Stimulated activated CD4-positive, alpha-beta T cell treated with anti-CD3 and anti-CD28 coated beads, Interleukin-12 subunit alpha, Interleukin-12 subunit beta, amount 100 ng/mL, for 4 hours (primary cell): ENCODE data around the gene ISYNA1.

Source experiments
- DNase-seq: peaks from one replicate; pipeline ENCODE4 v3.0.0-alpha.2; 2020

ISYNA1 gene

GRCh38 chr19:18437491-18438330 lies at the start of gene ISYNA1:
Gene ISYNA1, minus strand, starts transcription at chr19:18438133. Its CDS starts 154 bp downstream, at chr19:18437979.
- peak; percentile 50 for DNase-seq

DNA sequence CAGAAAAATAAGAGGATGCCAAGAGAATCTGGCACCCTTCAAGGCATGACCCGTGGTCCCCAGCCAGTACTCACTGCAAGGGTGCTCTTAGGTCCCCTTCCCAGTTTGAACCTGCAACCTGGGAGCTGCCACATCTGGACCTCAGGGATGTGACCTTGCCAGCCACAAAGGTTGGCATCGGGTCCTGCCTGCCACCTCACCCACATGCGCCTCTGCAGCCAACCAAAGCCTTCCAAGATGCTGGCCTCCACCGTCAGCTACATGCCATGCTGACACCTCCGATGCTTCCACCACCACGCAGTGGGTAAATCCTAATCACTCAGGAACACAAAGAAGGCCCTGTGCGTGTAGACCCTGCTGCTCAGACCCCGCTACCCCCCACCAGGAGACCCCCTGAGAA lies 48.8 kb upstream of the ISYNA1 start:
- no peak for DNase-seq

DNA sequence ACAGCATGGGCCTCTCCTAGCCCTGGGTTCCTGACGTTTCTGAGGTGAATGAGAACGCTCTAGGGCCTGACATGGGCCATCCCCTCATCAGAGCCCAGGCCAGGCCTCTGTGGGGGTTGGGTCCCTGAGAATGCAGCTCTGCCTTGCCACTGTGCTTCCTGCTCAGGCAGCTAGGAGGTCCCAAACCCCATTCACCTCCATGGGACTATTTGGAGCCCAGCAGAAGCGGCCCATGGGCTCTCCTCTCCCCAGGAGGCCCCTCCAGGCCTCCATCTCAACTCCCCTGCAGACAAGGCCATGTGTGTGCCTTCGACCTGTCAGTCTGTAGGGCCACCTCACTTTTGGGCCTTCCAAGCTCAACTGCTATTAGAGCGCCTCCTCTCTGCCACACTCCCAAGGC lies 47.1 kb upstream of the ISYNA1 start:
- no peak for DNase-seq

- DNase-seq, result no peak
Observed at GRCh38 chr19:18483119-18483890, 45.4 kb upstream of the ISYNA1 start.

GRCh38 chr19:18481505-18482222 lies 43.7 kb upstream of the ISYNA1 start:
- DNase-seq, result no peak

DNA sequence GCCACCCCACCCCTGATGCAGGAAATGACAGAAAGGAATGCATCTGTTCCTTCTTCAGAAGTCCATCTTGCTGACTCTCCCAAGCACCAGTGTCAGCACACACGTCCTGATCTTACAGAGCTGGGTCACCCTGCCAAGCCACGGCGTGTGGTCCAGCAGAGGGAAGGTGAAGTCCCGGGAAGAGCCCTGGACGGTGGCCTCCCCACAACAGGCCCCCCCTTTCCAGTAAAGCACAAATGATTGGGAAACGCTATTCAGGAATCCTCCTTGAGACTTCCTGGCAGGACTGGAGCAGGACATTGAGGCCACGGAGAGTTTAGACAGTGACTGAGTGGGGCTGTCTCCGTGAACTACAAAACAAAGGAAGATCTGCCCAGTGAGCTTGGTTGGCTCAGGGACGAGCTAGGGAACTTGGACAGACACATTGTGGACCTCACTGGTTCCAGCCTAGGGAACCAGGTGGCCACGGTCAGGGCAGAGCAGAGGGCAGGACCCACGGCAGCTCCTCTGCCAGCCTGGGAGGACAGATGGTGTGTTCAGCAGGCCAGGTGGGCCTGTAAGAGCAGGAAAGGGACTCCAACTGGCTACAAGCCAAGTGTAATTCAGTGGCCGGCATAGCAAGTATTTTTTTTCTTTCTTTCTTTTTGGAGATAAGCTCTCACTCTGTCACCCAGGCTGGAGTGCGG lies 42.2 kb upstream of the ISYNA1 start:
- no peak for DNase-seq

DNA sequence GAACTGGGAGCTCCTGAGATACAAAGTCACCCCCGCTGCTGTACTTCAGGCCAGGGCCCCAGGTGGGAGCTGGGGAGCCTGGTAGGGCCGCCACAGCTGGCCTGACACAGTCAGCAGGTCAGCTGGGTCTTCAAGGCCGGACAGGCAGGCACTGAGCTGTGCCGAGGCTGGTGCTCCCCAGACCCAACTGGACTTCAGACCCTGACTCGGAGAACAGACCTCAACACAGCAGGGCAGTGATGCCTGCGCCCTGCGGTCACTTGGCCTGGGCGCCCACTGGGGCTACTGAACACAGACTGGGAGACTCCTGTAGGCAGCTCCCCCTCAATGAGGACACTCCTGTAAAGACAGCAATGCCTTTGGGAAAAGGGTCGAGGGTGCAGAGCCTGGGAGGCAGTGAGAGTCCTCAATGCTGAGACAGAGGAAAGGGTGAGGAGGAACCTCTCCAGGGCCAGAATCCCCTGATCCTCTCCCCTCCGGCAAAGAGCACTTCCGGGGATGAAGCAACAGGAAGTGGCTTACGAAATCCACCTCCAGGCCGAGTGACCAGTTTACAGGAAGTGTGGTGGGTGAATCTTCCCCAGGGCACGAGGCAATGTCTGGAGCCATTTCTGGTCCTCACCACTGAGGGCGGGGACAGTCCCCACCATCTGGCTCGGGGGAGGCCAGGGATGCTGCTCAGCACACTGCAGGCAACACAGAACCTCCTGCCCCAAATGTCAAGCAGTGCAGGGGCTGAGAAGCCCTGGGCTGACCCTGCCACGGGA lies 40.8 kb upstream of the ISYNA1 start:
- DNase-seq, result peak; percentile 44

DNA sequence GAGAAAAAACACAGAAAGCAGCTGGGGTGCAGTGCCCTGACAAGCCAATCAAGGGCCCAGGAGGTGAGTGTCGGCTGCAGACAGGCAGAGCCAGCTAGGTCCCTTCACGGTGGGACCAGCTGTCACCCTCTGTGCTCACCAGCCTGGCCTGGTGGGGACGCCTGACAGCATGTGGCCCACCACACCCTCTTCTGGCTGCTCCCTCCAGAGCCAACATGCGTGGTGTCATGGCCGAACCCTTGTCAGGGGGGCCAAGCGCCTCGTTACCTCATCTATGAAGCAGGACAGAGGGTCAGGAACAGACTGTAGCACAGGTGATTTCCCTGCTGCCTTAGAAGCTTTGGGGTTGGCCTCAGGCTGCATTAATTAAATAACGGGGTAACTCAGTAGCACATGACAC lies 40.0 kb upstream of the ISYNA1 start:
- no peak for DNase-seq

- no peak for DNase-seq
Observed at GRCh38 chr19:18477042-18477779, 39.3 kb upstream of the ISYNA1 start.

DNA sequence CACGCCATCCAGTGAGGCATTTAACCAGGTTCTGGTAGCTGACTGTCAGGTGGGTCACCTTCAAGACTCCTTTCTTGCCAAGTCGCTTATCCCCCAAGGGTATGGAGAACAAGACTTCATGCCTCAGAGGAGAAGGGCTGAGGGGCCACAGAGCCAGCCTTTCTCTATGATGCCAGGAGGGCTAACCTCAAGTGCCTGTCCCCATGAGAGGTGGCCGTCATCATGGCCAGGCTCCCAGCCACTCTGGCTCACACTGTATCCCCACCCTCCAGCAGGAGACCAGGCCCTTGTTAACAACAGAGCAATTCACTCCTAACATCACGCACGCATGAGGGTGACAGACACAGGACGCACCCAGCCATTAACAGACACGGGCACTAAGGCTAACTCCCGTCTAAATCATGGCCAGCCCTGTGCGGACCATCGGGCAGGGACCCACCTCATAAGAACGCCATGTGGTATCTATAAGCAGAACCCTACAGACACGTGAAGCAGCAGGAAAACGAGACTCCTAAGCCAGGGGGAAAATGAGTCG lies 38.6 kb upstream of the ISYNA1 start:
- DNase-seq, result no peak

- DNase-seq, result no peak
Observed at GRCh38 chr19:18475762-18476331, 37.9 kb upstream of the ISYNA1 start.

GRCh38 chr19:18475004-18475453 lies 37.1 kb upstream of the ISYNA1 start:
- no peak for DNase-seq

DNA sequence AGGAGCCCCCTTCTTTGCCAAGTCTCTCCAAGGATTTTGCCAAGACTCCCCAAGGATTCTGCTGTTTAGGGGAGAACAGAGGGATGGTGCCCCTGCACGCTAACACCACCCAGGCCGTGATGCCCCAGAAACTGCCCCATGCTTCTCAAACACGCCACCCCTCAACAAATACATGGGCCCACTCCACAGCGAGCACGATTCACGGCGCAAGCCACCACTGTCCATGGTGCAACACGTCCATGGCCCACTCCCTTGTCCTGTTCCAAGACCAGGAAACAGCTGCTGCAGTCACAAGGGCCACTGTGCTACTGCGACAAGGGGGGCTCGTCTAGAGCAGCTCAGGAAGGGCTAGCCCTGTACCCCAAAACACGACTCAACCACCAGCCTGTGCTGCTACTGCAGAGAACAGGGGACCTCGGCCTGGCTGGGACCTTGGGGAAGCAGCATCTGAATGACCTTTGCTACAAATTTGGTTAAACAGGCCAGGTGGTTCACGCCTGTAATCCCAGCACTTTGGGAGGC lies 36.5 kb upstream of the ISYNA1 start:
- no peak for DNase-seq

GRCh38 chr19:18473706-18474087 lies 35.8 kb upstream of the ISYNA1 start:
- no peak for DNase-seq

DNA sequence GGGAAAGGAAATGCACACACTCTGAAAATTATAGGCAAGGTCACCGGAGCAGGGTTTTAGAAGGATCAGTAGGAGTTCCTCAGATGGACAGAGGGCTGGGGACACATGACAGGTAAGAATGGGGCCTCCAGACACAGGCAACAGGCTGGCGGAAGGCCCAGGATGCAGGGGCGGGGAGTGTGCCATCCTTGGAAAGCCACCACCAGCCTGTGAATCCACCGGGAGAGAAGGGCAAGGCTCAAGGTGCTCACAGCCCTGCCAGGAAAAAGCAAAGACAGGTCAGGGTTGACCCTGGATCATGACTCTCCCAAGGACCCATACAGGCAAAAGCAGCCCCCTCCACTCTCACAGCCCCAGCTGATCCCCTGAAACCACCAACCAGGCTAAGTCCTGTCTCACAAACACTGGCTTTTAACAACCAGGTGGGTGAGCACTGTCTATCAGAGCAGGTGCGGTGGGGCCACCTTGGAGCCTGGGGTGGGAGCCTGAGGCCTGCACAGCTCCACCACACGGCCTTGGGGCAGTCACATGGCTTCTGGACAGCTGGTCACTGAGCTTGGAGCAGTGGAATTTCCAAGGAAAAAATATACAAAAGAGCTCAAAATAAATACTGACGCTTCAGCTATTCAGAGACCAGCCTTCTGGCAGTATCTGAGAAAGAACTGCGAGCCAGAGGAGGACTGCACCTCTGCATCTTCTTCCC lies 35.2 kb upstream of the ISYNA1 start:
- DNase-seq, result no peak

- no peak for DNase-seq
Observed at GRCh38 chr19:18470787-18471186, 32.9 kb upstream of the ISYNA1 start.

DNA sequence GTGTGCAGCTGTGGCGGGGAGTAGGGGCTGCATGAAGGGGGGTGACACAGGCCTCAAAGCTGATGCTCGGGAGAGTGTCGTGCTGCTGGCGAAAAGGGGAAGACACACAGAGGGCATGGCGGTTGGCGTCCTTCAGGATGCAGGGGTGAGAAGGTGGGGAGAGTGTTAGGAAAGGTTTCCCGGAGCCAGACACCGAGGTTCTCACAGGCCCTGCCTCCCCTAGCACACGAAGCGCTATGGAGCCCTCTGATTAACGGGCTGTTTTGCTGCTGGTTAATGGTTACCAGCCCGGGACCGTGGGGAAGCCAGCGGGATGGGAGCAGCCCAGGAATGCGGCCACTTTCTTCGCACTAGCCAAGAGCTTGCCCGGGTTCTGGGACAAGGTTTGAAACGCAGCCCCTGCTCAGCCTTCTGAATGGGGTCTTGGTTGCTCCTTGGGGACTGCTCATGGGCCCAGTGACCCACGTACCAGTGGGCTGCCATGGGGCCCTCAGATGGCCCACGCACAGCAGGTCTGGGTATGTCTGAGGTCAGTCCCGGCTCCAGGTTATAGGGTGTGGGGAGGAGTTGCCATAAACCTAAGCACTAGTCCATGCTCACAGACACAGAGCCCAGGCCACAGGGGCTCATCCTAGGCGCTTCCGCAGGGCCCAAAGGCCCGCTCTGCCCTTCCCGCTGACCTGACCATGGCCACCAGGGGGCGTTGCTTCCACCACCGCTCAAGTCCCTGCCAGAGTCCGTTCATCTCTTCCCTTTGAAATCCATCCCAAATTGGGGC lies 31.3 kb upstream of the ISYNA1 start:
- peak; percentile 61 for DNase-seq

- no peak for DNase-seq
Observed at GRCh38 chr19:18468517-18468916, 30.6 kb upstream of the ISYNA1 start.

- DNase-seq, result no peak
Observed at GRCh38 chr19:18467978-18468377, 30.0 kb upstream of the ISYNA1 start.
